Smooth muscle cell (in vitro differentiated cells): ENCODE measurements around the gene C16orf74. TPM values are rescaled to one million over a fixed set of nuclear protein-coding genes. Genes with fewer than 3 reads are reported as not detected.

Experiments
- DNase-seq: peaks from one replicate; lab custom pipeline; 2025; ENCODE audit not compliant: unreplicated experiment; lab: John Stamatoyannopoulos, UW
- H2AFZ ChIP-seq: fragments of 200-600 bp; sonication (generic); 2 replicates; pipeline ENCODE4 v1.6.0; 2016; ENCODE audit warnings: antibody characterized with exemption, low read depth, mild to moderate bottlenecking
- H3F3A ChIP-seq: fragments of 200-600 bp; sonication (generic); 2 replicates; pipeline ENCODE4 v1.6.0; 2017; ENCODE audit warnings: antibody characterized with exemption, low read depth
- H3K27ac ChIP-seq: fragments of 200-600 bp; sonication (generic); 2 replicates; pipeline ENCODE4 v1.5.1; 2016; ENCODE audit warnings: low read depth, mild to moderate bottlenecking
- H3K27me3 ChIP-seq: fragments of 200-600 bp; sonication (generic); 2 replicates; pipeline ENCODE4 v1.6.1; 2016; ENCODE audit warnings: low read depth, mild to moderate bottlenecking
- H3K36me3 ChIP-seq: fragments of 200-600 bp; sonication (generic); 2 replicates; pipeline ENCODE4 v1.5.1; 2016; ENCODE audit warnings: low read depth
- H3K4me1 ChIP-seq: fragments of 200-600 bp; sonication (generic); 2 replicates; pipeline ENCODE4 v1.5.1; 2016; ENCODE audit warnings: low read depth
- H3K4me2 ChIP-seq: fragments of 200-600 bp; sonication (generic); 2 replicates; pipeline ENCODE4 v1.6.0; 2016; ENCODE audit warnings: mild to moderate bottlenecking
- H3K4me3 ChIP-seq: fragments of 200-600 bp; sonication (generic); 2 replicates; pipeline ENCODE4 v1.5.1; 2016; ENCODE audit warnings: mild to moderate bottlenecking
- H3K79me2 ChIP-seq: fragments of 200-600 bp; sonication (generic); 2 replicates; pipeline ENCODE4 v1.6.0; 2016; ENCODE audit warnings: low read depth, mild to moderate bottlenecking
- H3K9ac ChIP-seq: fragments of 200-600 bp; sonication (generic); 2 replicates; pipeline ENCODE4 v1.6.0; 2016; ENCODE audit warnings: low read depth
- H3K9me3 ChIP-seq: fragments of 200-600 bp; sonication (generic); replicated peaks from 2 replicates; pipeline ENCODE4 v1.5.1; 2016; ENCODE audit warnings: low read depth
- H4K20me1 ChIP-seq: fragments of 200-600 bp; sonication (generic); 2 replicates; pipeline ENCODE4 v1.6.0; 2016; ENCODE audit warnings: low read depth
- WGBS: methylation state at CpG from one replicate; pipeline ENCODE4 v1.1.7; 2016; ENCODE audit warnings: low lambda C conversion rate; 5-methylcytosine and 5-hydroxymethylcytosine counted together
- polyA plus RNA-seq: library from polyadenylated mRNA; unstranded; fragments of >200 nt; fragmentation: Nextera tagmentation; extraction: Ambion mirVana; gene quantifications from 2 replicates; pipeline ENCODE4 v1.2.1, GENCODE V29; 2016
- total RNA-seq: library from RNA; depleted of rRNA; stranded (reverse); fragments of >200 nt; gene quantifications from 2 replicates; pipeline ENCODE4 v1.2.3, GENCODE V29; 2014
- TF ChIP-seq, protein P1 (sequence below): fragments of 200-600 bp; sonication (generic); IDR thresholded peaks from 2 replicates; pipeline ENCODE4 v1.5.1; 2017; ENCODE audit warnings: borderline replicate concordance, mild to moderate bottlenecking, antibody characterized with exemption; ENCODE audit not compliant: insufficient read depth, poor library complexity, severe bottlenecking

Gene C16orf74
- total and polyA plus RNA-seq, 2 experiments from 2014 or later: 0.31 to 1.7 TPM

DNA sequence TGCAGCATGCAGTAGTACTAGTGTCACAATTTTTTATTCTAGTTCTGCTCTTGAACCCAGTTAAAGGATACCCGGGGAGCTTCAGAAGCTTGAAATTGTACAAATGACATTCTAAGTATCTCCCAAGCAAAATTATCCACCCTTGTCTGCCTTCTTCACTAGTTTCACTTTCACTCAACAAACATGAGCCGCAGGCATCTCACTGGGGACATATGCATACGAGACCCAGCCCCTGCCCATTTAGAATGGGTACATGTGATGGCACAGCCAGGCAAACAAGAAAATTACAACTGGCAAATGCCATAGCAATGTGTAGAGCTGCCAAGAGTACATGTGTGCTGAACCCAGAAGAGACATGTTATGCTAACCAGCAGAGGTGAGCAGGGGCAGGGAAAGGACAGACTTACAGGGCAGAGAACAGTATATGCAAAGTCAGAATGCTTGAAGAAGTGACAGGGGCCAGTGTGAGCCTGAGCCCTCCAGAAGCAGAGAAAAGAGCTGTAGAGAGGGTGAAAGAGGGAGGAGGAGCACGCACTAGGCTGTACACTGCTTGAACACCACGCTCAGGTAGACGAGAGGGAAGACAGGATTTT lies 70.4 kb downstream of the C16orf74 start:
- Histone ChIP-seq H3K4me1 (no peaks in the 10 kb centered on the region), H3K9ac (no peak overlapping the region), H3K36me3 (no peaks in the 10 kb centered on the region), H4K20me1 (no peaks in the 10 kb centered on the region), H3K4me2 (no peak overlapping the region), H2AFZ (no peak overlapping the region), H3K4me3 (no peak overlapping the region), H3K27me3 (no peaks in the 10 kb centered on the region), H3K9me3 (no peaks in the 10 kb centered on the region), H3F3A (no peaks in the 10 kb centered on the region), H3K79me2 (no peaks in the 10 kb centered on the region), H3K27ac (no peak overlapping the region)
- no peak for DNase-seq
- TF ChIP-seq, protein P1, sequence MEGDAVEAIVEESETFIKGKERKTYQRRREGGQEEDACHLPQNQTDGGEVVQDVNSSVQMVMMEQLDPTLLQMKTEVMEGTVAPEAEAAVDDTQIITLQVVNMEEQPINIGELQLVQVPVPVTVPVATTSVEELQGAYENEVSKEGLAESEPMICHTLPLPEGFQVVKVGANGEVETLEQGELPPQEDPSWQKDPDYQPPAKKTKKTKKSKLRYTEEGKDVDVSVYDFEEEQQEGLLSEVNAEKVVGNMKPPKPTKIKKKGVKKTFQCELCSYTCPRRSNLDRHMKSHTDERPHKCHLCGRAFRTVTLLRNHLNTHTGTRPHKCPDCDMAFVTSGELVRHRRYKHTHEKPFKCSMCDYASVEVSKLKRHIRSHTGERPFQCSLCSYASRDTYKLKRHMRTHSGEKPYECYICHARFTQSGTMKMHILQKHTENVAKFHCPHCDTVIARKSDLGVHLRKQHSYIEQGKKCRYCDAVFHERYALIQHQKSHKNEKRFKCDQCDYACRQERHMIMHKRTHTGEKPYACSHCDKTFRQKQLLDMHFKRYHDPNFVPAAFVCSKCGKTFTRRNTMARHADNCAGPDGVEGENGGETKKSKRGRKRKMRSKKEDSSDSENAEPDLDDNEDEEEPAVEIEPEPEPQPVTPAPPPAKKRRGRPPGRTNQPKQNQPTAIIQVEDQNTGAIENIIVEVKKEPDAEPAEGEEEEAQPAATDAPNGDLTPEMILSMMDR: no peak
- WGBS: 97% methylated on average over 6 of the region's 6 CpGs

DNA sequence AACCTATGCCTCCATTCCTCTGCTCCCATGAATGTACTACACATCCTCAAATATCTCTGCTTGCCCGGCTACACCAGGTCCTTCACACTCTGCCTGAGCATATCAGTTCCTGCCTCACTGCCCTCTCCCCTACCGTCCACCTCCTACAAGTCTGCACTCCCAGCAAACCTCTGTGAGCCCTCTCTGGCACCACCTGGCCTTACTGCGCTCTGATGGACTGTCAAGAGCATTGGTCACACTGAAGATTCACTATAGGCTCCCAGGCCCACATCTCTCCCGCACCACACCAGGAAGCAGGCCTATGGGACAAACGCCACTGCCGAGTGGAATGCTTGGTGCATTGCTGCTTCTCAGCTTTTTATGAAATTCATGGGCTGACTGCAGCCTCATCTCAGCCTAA lies 71.0 kb downstream of the C16orf74 start:
- Histone ChIP-seq H3K27ac (no peak overlapping the region), H3K9ac (no peak overlapping the region), H3K27me3 (no peaks in the 10 kb centered on the region), H3K36me3 (no peaks in the 10 kb centered on the region), H3F3A (no peaks in the 10 kb centered on the region), H3K4me3 (no peak overlapping the region), H3K79me2 (no peaks in the 10 kb centered on the region), H3K9me3 (no peaks in the 10 kb centered on the region), H2AFZ (no peak overlapping the region), H4K20me1 (peaks cover 3% of the 10 kb centered on the region), H3K4me2 (no peak overlapping the region), H3K4me1 (no peaks in the 10 kb centered on the region)
- WGBS: 96% methylated on average over 6 of the region's 6 CpGs
- TF ChIP-seq, protein P1: no peak
- no peak for DNase-seq

DNA sequence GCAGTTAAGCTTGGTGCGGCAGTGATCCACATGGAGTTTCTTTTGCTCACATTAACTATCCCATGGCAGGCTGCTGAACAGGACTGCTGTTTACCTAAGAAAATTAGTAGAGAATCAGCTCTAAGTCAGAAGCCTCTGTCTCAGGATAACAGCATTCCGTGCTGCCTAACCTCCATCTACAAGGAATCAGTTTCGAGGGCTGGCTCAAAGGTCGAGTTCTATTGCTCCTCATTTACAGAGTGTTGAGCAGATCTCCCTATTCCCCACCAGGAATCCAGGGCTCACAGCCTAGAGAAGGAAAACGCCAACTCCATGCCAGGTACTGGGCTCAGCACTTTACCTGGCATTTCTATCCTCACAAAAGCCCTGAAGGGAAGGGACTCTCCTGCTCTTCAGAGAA lies 72.1 kb downstream of the C16orf74 start:
- H4K20me1 ChIP-seq: peaks cover 3% of the 10 kb centered on the region
- no peaks in the 10 kb centered on the region for H3K79me2 ChIP-seq
- no peaks in the 10 kb centered on the region for H3K4me1 ChIP-seq
- TF ChIP-seq, protein P1: no peak
- no peaks in the 10 kb centered on the region for H3F3A ChIP-seq
- no peak overlapping the region for H2AFZ ChIP-seq
- DNase-seq: no peak
- H3K4me2 ChIP-seq: no peak overlapping the region
- H3K9ac ChIP-seq: no peak overlapping the region
- no peaks in the 10 kb centered on the region for H3K36me3 ChIP-seq
- 97% methylated on average over 5 of the region's 5 CpGs for WGBS
- no peaks in the 10 kb centered on the region for H3K27me3 ChIP-seq
- H3K4me3 ChIP-seq: no peak overlapping the region
- H3K9me3 ChIP-seq: no peaks in the 10 kb centered on the region
- no peak overlapping the region for H3K27ac ChIP-seq

DNA sequence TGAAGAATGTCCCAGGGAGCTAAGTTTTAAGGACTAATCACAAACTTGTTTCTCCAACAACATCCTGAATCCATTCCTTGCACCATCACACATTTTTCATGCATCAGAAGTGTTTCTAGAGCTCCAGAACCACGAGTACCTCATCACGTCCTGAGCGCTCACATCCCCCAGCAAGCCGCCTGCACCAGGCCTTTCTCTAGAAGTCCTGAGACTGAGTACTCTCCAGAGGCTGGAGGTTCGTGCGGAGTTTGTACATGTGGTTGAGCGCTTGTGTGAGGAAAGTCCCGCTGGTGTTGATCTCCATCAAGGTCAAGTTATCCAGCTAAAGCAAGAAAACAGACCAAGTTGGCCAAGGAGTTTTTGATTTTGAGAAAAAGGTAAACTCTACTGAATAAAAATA lies 72.9 kb downstream of the C16orf74 start:
- H2AFZ ChIP-seq: no peak overlapping the region
- 97% methylated on average over 8 of the region's 8 CpGs for WGBS
- no peak overlapping the region for H3K4me2 ChIP-seq

More for the DNA sequence above, 72.9 kb downstream of the C16orf74 start:
- H3K27me3 ChIP-seq: no peaks in the 10 kb centered on the region
- no peaks in the 10 kb centered on the region for H3F3A ChIP-seq
- no peak overlapping the region for H3K4me3 ChIP-seq
- TF ChIP-seq, protein P1: no peak
- H3K9me3 ChIP-seq: no peaks in the 10 kb centered on the region
- no peak overlapping the region for H3K9ac ChIP-seq
- H3K27ac ChIP-seq: no peak overlapping the region
- no peak for DNase-seq
- no peaks in the 10 kb centered on the region for H3K36me3 ChIP-seq
- H3K79me2 ChIP-seq: no peaks in the 10 kb centered on the region
- peaks cover 3% of the 10 kb centered on the region for H4K20me1 ChIP-seq
- no peaks in the 10 kb centered on the region for H3K4me1 ChIP-seq
